Thyroid gland (tissue), 4 donors: ENCODE results near the gene N4BP2. TPM values are rescaled to one million over a fixed set of nuclear protein-coding genes. Genes with fewer than 3 reads are reported as not detected.

Experiments
- DNase-seq, 2 donors: peaks; one replicate each; pipeline ENCODE4 v3.0.0-alpha.2; 2019
- H3K27ac ChIP-seq, 3 donors: fragments of 200-600 bp; sonication (generic); 1 replicate in 2 of 3; 2 replicates in 1 of 3; pipeline ENCODE4 v1.5.1; 2016 to 2019; ENCODE audit warnings: mild to moderate bottlenecking in 1 of 3, moderate library complexity in 1 of 3
- H3K27me3 ChIP-seq: fragments of 200-600 bp; sonication (generic); one replicate; pipeline ENCODE4 v1.5.1; 2019
- H3K36me3 ChIP-seq, 2 donors: fragments of 200-600 bp; sonication (generic); one replicate each; pipeline ENCODE4 v1.5.1; 2016 to 2019
- H3K4me1 ChIP-seq, 2 donors: fragments of 200-600 bp; sonication (generic); one replicate each; pipeline ENCODE4 v1.5.1; 2017 to 2019
- H3K4me3 ChIP-seq, 3 donors: fragments of 200-600 bp; sonication (generic); replicated peaks in 1 of 3; 1 replicate in 2 of 3; 2 replicates in 1 of 3; pipeline ENCODE4 v1.5.1; 2016; ENCODE audit warnings: mild to moderate bottlenecking in 1 of 3
- H3K9me3 ChIP-seq: fragments of 200-600 bp; sonication (generic); one replicate; pipeline ENCODE4 v1.5.1; 2017
- POLR2A ChIP-seq, 2 donors: fragments of 450-650 bp; IDR thresholded peaks; one replicate each; pipeline ENCODE4 v1.6.1; 2017; ENCODE audit warnings: antibody characterized with exemption in 2 of 2, mild to moderate bottlenecking in 2 of 2, moderate library complexity in 1 of 2
- WGBS, 2 donors: methylation state at CpG; one replicate each; pipeline ENCODE4 v1.1.5; 2017; 5-methylcytosine and 5-hydroxymethylcytosine counted together
- intact Hi-C: fragments of 100-400 bp; cut with DNase I; formaldehyde crosslinking; loops from one replicate; pipeline ENCODE4 v1.15.1; 2023
- total RNA-seq, 4 donors: library from RNA; depleted of rRNA; stranded (reverse); fragments of >200 nt; gene quantifications; one replicate each; pipeline ENCODE4 v1.2.3, GENCODE V29; 2016
- TF ChIP-seq, protein P1 (sequence below), 6 experiments: fragments of 200-600 bp in 3 of 6; fragments of 450-650 bp in 3 of 6; sonication (generic) in 3 of 6; IDR thresholded peaks; one replicate each; pipeline ENCODE4 v1.5.1; 2016 to 2019; ENCODE audit warnings: antibody characterized with exemption in 6 of 6, mild to moderate bottlenecking in 2 of 6, inconsistent platforms in 1 of 6, moderate library complexity in 1 of 6

Gene N4BP2
- total RNA-seq, 4 donors from 2014 or later: 20.4 to 37.4 (median 25.5) TPM

DNA sequence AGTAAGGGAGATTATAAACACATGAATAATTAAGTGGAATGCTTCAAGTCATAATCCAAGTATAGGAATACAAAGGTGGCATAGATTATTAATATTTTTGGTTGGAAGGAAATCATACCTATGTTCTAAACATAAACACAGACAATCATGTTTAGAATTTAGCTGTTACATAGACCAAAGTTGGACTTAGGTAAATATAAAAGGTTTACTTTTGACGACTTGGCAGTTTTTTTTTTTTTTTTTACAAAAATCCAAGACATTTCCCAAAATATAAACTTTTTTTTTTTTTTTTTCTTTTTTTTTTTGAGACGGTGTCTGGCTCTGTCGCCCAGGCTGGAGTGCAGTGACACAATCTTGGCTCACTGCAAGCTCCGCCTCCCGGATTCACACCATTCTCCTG is 3.5 kb upstream of the N4BP2 start:
- intact Hi-C loops: no loop called here
- H3K36me3 ChIP-seq: no peaks in the 10 kb centered on the region
- peaks cover 17% of the 10 kb centered on the region in 2 donors for H3K4me1 ChIP-seq
- H3K9me3 ChIP-seq: no peaks in the 10 kb centered on the region
- WGBS, 2 donors: 83 to 96% methylated on average over 5 of the region's 5 CpGs
- no peak overlapping the region for H3K4me3 ChIP-seq
- H3K27ac ChIP-seq: no peak overlapping the region
- no peak for DNase-seq
- TF ChIP-seq, protein P1, sequence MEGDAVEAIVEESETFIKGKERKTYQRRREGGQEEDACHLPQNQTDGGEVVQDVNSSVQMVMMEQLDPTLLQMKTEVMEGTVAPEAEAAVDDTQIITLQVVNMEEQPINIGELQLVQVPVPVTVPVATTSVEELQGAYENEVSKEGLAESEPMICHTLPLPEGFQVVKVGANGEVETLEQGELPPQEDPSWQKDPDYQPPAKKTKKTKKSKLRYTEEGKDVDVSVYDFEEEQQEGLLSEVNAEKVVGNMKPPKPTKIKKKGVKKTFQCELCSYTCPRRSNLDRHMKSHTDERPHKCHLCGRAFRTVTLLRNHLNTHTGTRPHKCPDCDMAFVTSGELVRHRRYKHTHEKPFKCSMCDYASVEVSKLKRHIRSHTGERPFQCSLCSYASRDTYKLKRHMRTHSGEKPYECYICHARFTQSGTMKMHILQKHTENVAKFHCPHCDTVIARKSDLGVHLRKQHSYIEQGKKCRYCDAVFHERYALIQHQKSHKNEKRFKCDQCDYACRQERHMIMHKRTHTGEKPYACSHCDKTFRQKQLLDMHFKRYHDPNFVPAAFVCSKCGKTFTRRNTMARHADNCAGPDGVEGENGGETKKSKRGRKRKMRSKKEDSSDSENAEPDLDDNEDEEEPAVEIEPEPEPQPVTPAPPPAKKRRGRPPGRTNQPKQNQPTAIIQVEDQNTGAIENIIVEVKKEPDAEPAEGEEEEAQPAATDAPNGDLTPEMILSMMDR (IDR thresholded peaks at IDR 0.05): no peak
- TF ChIP-seq POLR2A (IDR thresholded peaks at IDR 0.05): no peak
- H3K27me3 ChIP-seq: no peaks in the 10 kb centered on the region

DNA sequence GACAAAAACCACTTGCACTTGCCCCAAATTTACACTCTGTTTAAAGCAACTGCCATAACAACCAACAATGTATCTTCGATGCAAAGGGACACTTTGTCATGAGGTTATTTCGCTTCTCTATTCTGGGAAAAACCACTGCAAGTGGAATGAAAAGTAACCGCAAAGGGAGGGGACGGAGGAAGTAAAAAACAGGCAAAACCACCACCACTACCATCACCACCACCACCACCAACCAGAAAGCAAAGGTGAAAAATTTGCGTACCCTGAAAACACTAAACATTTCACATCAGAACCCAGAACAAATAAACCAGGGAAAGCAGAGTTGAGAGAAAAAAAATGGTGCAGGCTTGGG is 1.2 kb upstream of the N4BP2 start:
- intact Hi-C loops: no loop called here
- H3K36me3 ChIP-seq: no peaks in the 10 kb centered on the region
- peak overlapping the region; percentile 5 to 95 (median 82) for H3K4me3 ChIP-seq
- 9 to 12% methylated on average over 5 of the region's 5 CpGs for WGBS, 2 donors
- TF ChIP-seq POLR2A (IDR thresholded peaks at IDR 0.05): no peak
- TF ChIP-seq, protein P1 (IDR thresholded peaks at IDR 0.05): peak in 1 of 6 experiments; percentile 21
- H3K27me3 ChIP-seq: no peaks in the 10 kb centered on the region
- H3K27ac ChIP-seq: peak overlapping the region; percentile 99 to 100 (median 100)
- H3K4me1 ChIP-seq: peaks cover 17 to 27% of the 10 kb centered on the region in 2 donors
- H3K9me3 ChIP-seq: no peaks in the 10 kb centered on the region
- no peak for DNase-seq

- DNase-seq: peak; percentile 67 to 78
- peak overlapping the region; percentile 99 to 100 (median 100) for H3K27ac ChIP-seq
- intact Hi-C loops: no loop called here
- peak; percentile 13 to 86 for TF ChIP-seq POLR2A (IDR thresholded peaks at IDR 0.05)
- TF ChIP-seq, protein P1 (IDR thresholded peaks at IDR 0.05): peak in 1 of 6 experiments; percentile 1
- H3K27me3 ChIP-seq: no peaks in the 10 kb centered on the region
- 0% methylated on average over 27 to 37 of the region's 86 CpGs for WGBS, 2 donors
- H3K36me3 ChIP-seq: no peaks in the 10 kb centered on the region
- no peaks in the 10 kb centered on the region for H3K9me3 ChIP-seq
- peak overlapping the region; percentile 5 to 95 (median 82) for H3K4me3 ChIP-seq
- peaks cover 14 to 22% of the 10 kb centered on the region in 2 donors for H3K4me1 ChIP-seq
These were observed 561 bp upstream of the N4BP2 start for GRCh38 chr4:40055863-40056715.

- Histone ChIP-seq H3K4me1 (peaks cover 13 to 19% of the 10 kb centered on the region in 2 donors), H3K36me3 (no peaks in the 10 kb centered on the region), H3K27ac (peak overlapping the region; percentile 99 to 100 (median 100)), H3K27me3 (no peaks in the 10 kb centered on the region), H3K4me3 (peak overlapping the region; percentile 5 to 95 (median 82)), H3K9me3 (no peaks in the 10 kb centered on the region)
- WGBS, 2 donors: 0 to 1% methylated on average over 13 of the region's 13 CpGs
- peak in 1 of 2 donors; percentile 91 for TF ChIP-seq POLR2A (IDR thresholded peaks at IDR 0.05)
- TF ChIP-seq, protein P1 (IDR thresholded peaks at IDR 0.05): peak in 1 of 6 experiments; percentile 3
- DNase-seq: peak; percentile 84 to 85
- intact Hi-C loops: no loop called here
These were observed 989 bp downstream of the N4BP2 start for GRCh38 chr4:40057586-40058091.

DNA sequence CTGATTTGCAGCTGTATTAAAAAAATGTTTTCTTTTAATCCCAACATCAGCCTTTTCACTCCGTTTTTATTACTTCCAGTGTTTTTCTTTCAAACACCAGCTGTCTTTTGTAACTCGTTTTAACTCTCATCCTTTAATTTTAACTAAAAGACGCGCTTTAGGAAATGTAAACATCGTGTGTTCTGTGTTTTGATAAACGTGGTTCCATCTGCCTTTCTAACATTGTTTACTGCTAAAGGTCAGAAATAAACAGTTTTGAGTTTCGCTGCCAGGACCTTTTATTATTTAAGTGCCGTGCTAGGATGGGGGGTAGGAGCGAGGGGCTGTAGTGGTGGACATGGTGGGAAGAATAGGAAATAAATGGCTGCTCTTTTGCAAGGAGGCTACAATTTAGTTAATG is 1.5 kb downstream of the N4BP2 start:
- Histone ChIP-seq H3K9me3 (no peaks in the 10 kb centered on the region), H3K27ac (peak overlapping the region; percentile 99 to 100 (median 100)), H3K27me3 (no peaks in the 10 kb centered on the region), H3K36me3 (no peaks in the 10 kb centered on the region), H3K4me3 (peak overlapping the region in 2 of 3 donors; percentile 51 to 82), H3K4me1 (peaks cover 13 to 19% of the 10 kb centered on the region in 2 donors)
- no peak for DNase-seq
- 2% methylated on average over 9 of the region's 9 CpGs for WGBS, 2 donors
- intact Hi-C loops: no loop called here
- TF ChIP-seq, protein P1 (IDR thresholded peaks at IDR 0.05): no peak
- TF ChIP-seq POLR2A (IDR thresholded peaks at IDR 0.05): no peak
